Measurements from ENCODE around the gene RYR2.

DNA sequence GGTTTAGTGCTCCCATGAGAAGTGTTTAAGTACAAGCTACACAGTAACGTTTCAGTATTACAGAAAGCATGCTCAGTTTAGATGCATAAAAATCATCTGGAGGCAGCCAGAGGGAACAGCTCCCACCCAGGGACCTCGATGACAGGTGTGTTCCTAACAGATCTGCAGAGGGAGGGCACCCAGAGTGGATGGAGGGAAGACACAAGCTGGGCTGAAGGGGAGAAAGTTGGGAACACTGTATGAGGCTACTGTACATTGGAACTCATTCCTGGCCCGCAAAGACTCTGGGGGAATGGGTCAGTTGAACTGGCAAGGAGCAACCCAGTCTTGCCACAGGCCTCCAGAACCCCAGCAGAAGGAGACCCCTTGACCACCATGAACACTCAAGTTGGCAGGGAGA is 796.3 kb downstream of the RYR2 start:
- TF ChIP-seq, protein P1, sequence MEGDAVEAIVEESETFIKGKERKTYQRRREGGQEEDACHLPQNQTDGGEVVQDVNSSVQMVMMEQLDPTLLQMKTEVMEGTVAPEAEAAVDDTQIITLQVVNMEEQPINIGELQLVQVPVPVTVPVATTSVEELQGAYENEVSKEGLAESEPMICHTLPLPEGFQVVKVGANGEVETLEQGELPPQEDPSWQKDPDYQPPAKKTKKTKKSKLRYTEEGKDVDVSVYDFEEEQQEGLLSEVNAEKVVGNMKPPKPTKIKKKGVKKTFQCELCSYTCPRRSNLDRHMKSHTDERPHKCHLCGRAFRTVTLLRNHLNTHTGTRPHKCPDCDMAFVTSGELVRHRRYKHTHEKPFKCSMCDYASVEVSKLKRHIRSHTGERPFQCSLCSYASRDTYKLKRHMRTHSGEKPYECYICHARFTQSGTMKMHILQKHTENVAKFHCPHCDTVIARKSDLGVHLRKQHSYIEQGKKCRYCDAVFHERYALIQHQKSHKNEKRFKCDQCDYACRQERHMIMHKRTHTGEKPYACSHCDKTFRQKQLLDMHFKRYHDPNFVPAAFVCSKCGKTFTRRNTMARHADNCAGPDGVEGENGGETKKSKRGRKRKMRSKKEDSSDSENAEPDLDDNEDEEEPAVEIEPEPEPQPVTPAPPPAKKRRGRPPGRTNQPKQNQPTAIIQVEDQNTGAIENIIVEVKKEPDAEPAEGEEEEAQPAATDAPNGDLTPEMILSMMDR (IDR thresholded peaks at IDR 0.05; ENCODE audit: low read length): no peak
- no peak for TF ChIP-seq EZH2 (IDR thresholded peaks at IDR 0.05; ENCODE audit: borderline replicate concordance, low read length)
